ENCODE measurements around the gene PP2D1. TPM values are rescaled to one million over a fixed set of nuclear protein-coding genes. Genes with fewer than 3 reads are reported as not detected.
A peak's percentile ranks its signal among the peaks of the same experiment; 100 is the strongest.

PP2D1 gene
- total RNA-seq, 1 experiment from 2014 or later, result not detected

GRCh38 chr3:19945534-19945933 is 66.5 kb downstream of the PP2D1 start:
- peaks cover 5% of the 10 kb centered on the region; the same call in 1 of the 2 replicates for H3K36me3 Mint-ChIP-seq
- ChIA-PET CTCF (no interaction called here), POLR2A (no interaction called here)
- peaks cover under 1% of the 10 kb centered on the region; the same call in 1 of the 2 replicates for H3K27me3 Mint-ChIP-seq (ENCODE audit: low read depth)
- ATAC-seq, result no peak
- H3K4me1 Mint-ChIP-seq, result peaks cover 27% of the 10 kb centered on the region
- peak overlapping the region; percentile 76; the same call in 1 of the 2 replicates for H3K27ac Mint-ChIP-seq
- no peak for TF ChIP-seq TP53 (CRISPR knock-in tag; IDR thresholded peaks at IDR 0.05)
- TF ChIP-seq TEAD1 (CRISPR knock-in tag; IDR thresholded peaks at IDR 0.05), result no peak
- TF ChIP-seq USF2 (CRISPR knock-in tag; IDR thresholded peaks at IDR 0.05), result no peak
- TF ChIP-seq ATF6 (CRISPR knock-in tag; IDR thresholded peaks at IDR 0.05), result no peak
- peaks cover 11% of the 10 kb centered on the region for H3K9me3 Mint-ChIP-seq
- no peak for DNase-seq (ENCODE audit: low spot score)
- H3K4me3 Mint-ChIP-seq, result peak overlapping the region; percentile 99

- H3K27ac Mint-ChIP-seq, result no peak overlapping the region
- TF ChIP-seq SP1 (CRISPR knock-in tag; conservative IDR thresholded peaks at IDR 0.05) (no peak), CDX4 (CRISPR knock-in tag; IDR thresholded peaks at IDR 0.05; ENCODE audit: borderline replicate concordance) (no peak), GRHL2 (CRISPR knock-in tag; IDR thresholded peaks at IDR 0.05; ENCODE audit: insufficient replicate concordance, severe bottlenecking) (no peak), ATF3 (CRISPR knock-in tag; conservative IDR thresholded peaks at IDR 0.05) (no peak), GTF2I (CRISPR knock-in tag; conservative IDR thresholded peaks at IDR 0.05) (no peak), NR1H2 (CRISPR knock-in tag; IDR thresholded peaks at IDR 0.05) (no peak), ZNF121 (CRISPR knock-in tag; IDR thresholded peaks at IDR 0.05) (no peak), MLX (CRISPR knock-in tag; IDR thresholded peaks at IDR 0.05) (no peak), PREB (CRISPR knock-in tag; IDR thresholded peaks at IDR 0.05; ENCODE audit: borderline replicate concordance) (no peak), ZNF532 (CRISPR knock-in tag; IDR thresholded peaks at IDR 0.05; ENCODE audit: borderline replicate concordance) (no peak), PRRX2 (CRISPR knock-in tag; IDR thresholded peaks at IDR 0.05) (no peak), E2F4 (CRISPR knock-in tag; IDR thresholded peaks at IDR 0.05; ENCODE audit: borderline replicate concordance, low read depth) (no peak), IRF1 (CRISPR knock-in tag; IDR thresholded peaks at IDR 0.05) (no peak), SOX15 (CRISPR knock-in tag; IDR thresholded peaks at IDR 0.05) (no peak), MYBL2 (CRISPR knock-in tag; IDR thresholded peaks at IDR 0.05) (no peak), USF2 (CRISPR knock-in tag; IDR thresholded peaks at IDR 0.05) (no peak), NR3C1 (CRISPR knock-in tag; conservative IDR thresholded peaks at IDR 0.05; ENCODE audit: low read depth) (no peak), GABPB1 (CRISPR knock-in tag; IDR thresholded peaks at IDR 0.05) (no peak), JUN (CRISPR knock-in tag; IDR thresholded peaks at IDR 0.05) (no peak)
Measured at GRCh38 chr3:19940643-19941042, 71.4 kb downstream of the PP2D1 start.

More at GRCh38 chr3:19940643-19941042, 71.4 kb downstream of the PP2D1 start:
- ChIA-PET CTCF (no interaction called here), POLR2A (no interaction called here)
- no peak for ATAC-seq
- no peak for DNase-seq (ENCODE audit: low spot score)
- 0 out of 2 replicates have a peak, but pooled peaks cover 2% of the 10 kb centered on the region for H3K36me3 Mint-ChIP-seq
- H3K4me3 Mint-ChIP-seq, result no peak overlapping the region
- peaks cover 4% of the 10 kb centered on the region; the same call in 1 of the 2 replicates for H3K27me3 Mint-ChIP-seq (ENCODE audit: low read depth)
- peaks cover 16% of the 10 kb centered on the region for H3K9me3 Mint-ChIP-seq
- peaks cover 5% of the 10 kb centered on the region for H3K4me1 Mint-ChIP-seq

Measured in WTC11 (cell line).